ENCODE data around the gene PXMP4.

DNA sequence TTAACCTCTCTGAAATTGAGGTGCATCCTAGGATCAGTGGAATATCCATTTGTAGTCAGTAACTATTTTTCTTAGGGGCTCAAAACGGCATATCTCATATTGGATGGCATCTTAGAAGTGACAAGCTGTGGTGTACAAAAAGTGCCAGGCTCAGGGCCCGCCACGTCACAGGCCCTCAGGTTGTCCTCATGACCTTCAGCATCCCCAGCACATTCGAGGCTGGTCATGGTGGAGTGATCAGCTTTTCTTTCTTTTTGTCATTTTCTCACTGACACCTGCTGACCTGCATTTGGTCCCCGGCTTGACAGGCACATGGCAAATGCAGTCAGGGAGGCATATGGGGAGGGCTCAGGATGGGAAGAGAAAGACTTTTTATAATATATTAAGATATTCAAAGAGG lies 26.8 kb downstream of the PXMP4 start:
- TF ChIP-seq RAD21 (conservative IDR thresholded peaks at IDR 0.05) (no peak), TAF1 (IDR thresholded peaks at IDR 0.05; ENCODE audit: low read depth) (no peak), EZH2 (IDR thresholded peaks at IDR 0.05; ENCODE audit: borderline replicate concordance, insufficient read depth, low read length, poor library complexity, severe bottlenecking) (no peak), POLR2AphosphoS5 (IDR thresholded peaks at IDR 0.05) (no peak), EP300 (conservative IDR thresholded peaks at IDR 0.05; ENCODE audit: poor library complexity, severe bottlenecking) (no peak)
- TF ChIP-seq, protein P1, sequence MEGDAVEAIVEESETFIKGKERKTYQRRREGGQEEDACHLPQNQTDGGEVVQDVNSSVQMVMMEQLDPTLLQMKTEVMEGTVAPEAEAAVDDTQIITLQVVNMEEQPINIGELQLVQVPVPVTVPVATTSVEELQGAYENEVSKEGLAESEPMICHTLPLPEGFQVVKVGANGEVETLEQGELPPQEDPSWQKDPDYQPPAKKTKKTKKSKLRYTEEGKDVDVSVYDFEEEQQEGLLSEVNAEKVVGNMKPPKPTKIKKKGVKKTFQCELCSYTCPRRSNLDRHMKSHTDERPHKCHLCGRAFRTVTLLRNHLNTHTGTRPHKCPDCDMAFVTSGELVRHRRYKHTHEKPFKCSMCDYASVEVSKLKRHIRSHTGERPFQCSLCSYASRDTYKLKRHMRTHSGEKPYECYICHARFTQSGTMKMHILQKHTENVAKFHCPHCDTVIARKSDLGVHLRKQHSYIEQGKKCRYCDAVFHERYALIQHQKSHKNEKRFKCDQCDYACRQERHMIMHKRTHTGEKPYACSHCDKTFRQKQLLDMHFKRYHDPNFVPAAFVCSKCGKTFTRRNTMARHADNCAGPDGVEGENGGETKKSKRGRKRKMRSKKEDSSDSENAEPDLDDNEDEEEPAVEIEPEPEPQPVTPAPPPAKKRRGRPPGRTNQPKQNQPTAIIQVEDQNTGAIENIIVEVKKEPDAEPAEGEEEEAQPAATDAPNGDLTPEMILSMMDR (IDR thresholded peaks at IDR 0.05; ENCODE audit: poor library complexity, severe bottlenecking) = no peak

Data from neural cell (in vitro differentiated cells).